GM12878 (cell line): ENCODE data around the gene TMCO6. TPM values are rescaled to one million over a fixed set of nuclear protein-coding genes. Genes with fewer than 3 reads are reported as not detected.

Source experiments
- CBX5 ChIP-seq: sonication (generic); IDR thresholded peaks from 2 replicates; pipeline ENCODE4 v1.6.1; 2016; ENCODE audit warnings: low read depth, moderate library complexity, mild to moderate bottlenecking, inconsistent platforms
- CHD1 ChIP-seq: IDR thresholded peaks from 2 replicates; pipeline ENCODE4 v1.6.1; 2012; ENCODE audit warnings: low read depth, low read length, improper control_type of control experiment
- CUX1 ChIP-seq: IDR thresholded peaks from 2 replicates; pipeline ENCODE4 v1.6.1; 2012; ENCODE audit warnings: improper control_type of control experiment, low read depth, low read length; ENCODE audit not compliant: insufficient replicate concordance
- ELK1 ChIP-seq: IDR thresholded peaks from 2 replicates; pipeline ENCODE4 v1.6.1; 2012; ENCODE audit warnings: low read depth, low read length, improper control_type of control experiment
- EP300 ChIP-seq, 2 experiments: fragments of 150-350 bp in 1 of 2; IDR thresholded peaks; 2 replicates each; pipeline ENCODE4 v1.6.1; 2011 to 2012; ENCODE audit warnings: low read depth in 2 of 2, low read length in 2 of 2, borderline replicate concordance in 1 of 2, improper control_type of control experiment in 1 of 2, inconsistent platforms in 1 of 2; ENCODE audit not compliant: control insufficient read depth in 1 of 2
- HCFC1 ChIP-seq: fragments of 150-350 bp; IDR thresholded peaks from 2 replicates; pipeline ENCODE4 v1.6.1; 2014; ENCODE audit warnings: low read length
- IRF4 ChIP-seq: IDR thresholded peaks from 2 replicates; pipeline ENCODE4 v1.6.1; 2011; ENCODE audit warnings: low read depth, low read length
- KLF5 ChIP-seq: fragments of 450-650 bp; IDR thresholded peaks from 2 replicates; pipeline ENCODE4 v1.6.1; 2014; ENCODE audit warnings: mild to moderate bottlenecking; ENCODE audit not compliant: partially characterized antibody
- MEF2A ChIP-seq: IDR thresholded peaks from 2 replicates; pipeline ENCODE4 v1.6.1; 2011; ENCODE audit warnings: low read depth, mild to moderate bottlenecking, low read length, moderate library complexity; ENCODE audit not compliant: insufficient read depth
- MTA2 ChIP-seq: fragments of 450-650 bp; IDR thresholded peaks from 2 replicates; pipeline ENCODE4 v1.6.1; 2016; ENCODE audit warnings: low read depth, mild to moderate bottlenecking, moderate library complexity
- MTA3 ChIP-seq: IDR thresholded peaks from 2 replicates; pipeline ENCODE4 v1.6.1; 2012; ENCODE audit warnings: low read length, inconsistent platforms, borderline replicate concordance
- NFXL1 ChIP-seq: fragments of 450-650 bp; IDR thresholded peaks from 2 replicates; pipeline ENCODE4 v1.6.1; 2017; ENCODE audit warnings: antibody characterized with exemption, mild to moderate bottlenecking, borderline replicate concordance
- POLR2AphosphoS2 ChIP-seq: IDR thresholded peaks from 2 replicates; pipeline ENCODE4 v1.6.1; 2011; ENCODE audit warnings: low read depth, mild to moderate bottlenecking, low read length, improper control_type of control experiment, moderate library complexity
- POU2F2 ChIP-seq: IDR thresholded peaks from 3 replicates; pipeline ENCODE4 v1.6.1; 2011; ENCODE audit warnings: low read depth, mild to moderate bottlenecking, low read length, borderline replicate concordance
- RELA ChIP-seq: fragments of 450-650 bp; IDR thresholded peaks from 2 replicates; pipeline ENCODE4 v1.8.0; 2014; ENCODE audit warnings: borderline replicate concordance; ENCODE audit not compliant: partially characterized antibody
- RUNX3 ChIP-seq: IDR thresholded peaks from 2 replicates; pipeline ENCODE4 v1.6.1; 2012; ENCODE audit warnings: low read length, inconsistent platforms
- SREBF1 ChIP-seq: IDR thresholded peaks from 2 replicates; pipeline ENCODE4 v1.6.1; 2012; ENCODE audit warnings: mild to moderate bottlenecking, low read length
- STAT1 ChIP-seq: fragments of 450-650 bp; conservative IDR thresholded peaks from 2 replicates; pipeline ENCODE4 v1.6.1; 2014; ENCODE audit warnings: antibody characterized with exemption, mild to moderate bottlenecking
- TCF12 ChIP-seq: IDR thresholded peaks from 2 replicates; pipeline ENCODE4 v1.6.1; 2011; ENCODE audit warnings: low read depth, mild to moderate bottlenecking, low read length
- ZBTB4 ChIP-seq: fragments of 450-650 bp; formaldehyde crosslinking; IDR thresholded peaks from 2 replicates; pipeline ENCODE4 v1.4.0; 2022; ENCODE audit warnings: mild to moderate bottlenecking, moderate library complexity
- ZNF207 ChIP-seq: fragments of 450-650 bp; IDR thresholded peaks from 2 replicates; pipeline ENCODE4 v1.6.1; 2014; ENCODE audit warnings: antibody characterized with exemption, mild to moderate bottlenecking, borderline replicate concordance
- polyA plus RNA-seq, 11 experiments: library from polyadenylated mRNA; depleted of rRNA in 4 of 11; unstranded in 6 of 11; stranded (reverse) in 5 of 11; fragments of >200 nt; fragmentation: Nextera tagmentation in 4 of 11; fragmentation: Illumina TruSeq in 1 of 11; extraction: Ambion mirVana in 4 of 11; extraction: Trizol in 1 of 11; gene quantifications; 1 replicate in 1 of 11; 2 replicates in 10 of 11; pipeline versions ENCODE4 v1.2.1 to v1.2.3, GENCODE V29; 2011 to 2016; ENCODE audit warnings: inconsistent platforms in 2 of 11, missing spikeins in 2 of 11, low read depth in 1 of 11
- total RNA-seq, 4 experiments: library from RNA; depleted of rRNA in 3 of 4; stranded (reverse); fragments of >200 nt in 3 of 4; fragmentation: Illumina TruSeq in 1 of 4; extraction: Trizol in 1 of 4; gene quantifications; 2 replicates each; pipeline versions ENCODE4 v1.2.1 to v1.2.3, GENCODE V29; 2013 to 2021

Gene TMCO6
- total and polyA plus RNA-seq, 10 of the 15 experiments (the other 5 are each of a cell fraction or from before 2014, with no cell fraction given), result 4.1 to 21.6 (median 11.7) TPM

GRCh38 chr5:140664359-140665119, 25.3 kb downstream of the TMCO6 start, which contains the start of gene WDR55 (continued):
- TF ChIP-seq CUX1 (no peak), HCFC1 (peak; percentile 29; the same call in 1 of the 2 replicates), EP300 (IDR thresholded peaks at IDR 0.05; ENCODE audit: borderline replicate concordance in 1 of 2, control insufficient read depth in 1 of 2, low read depth in 2 of 2, low read length in 2 of 2) (peak in 1 of 2 experiments; percentile 3; a peak in 1 of 4 replicates), MEF2A (no peak), NFXL1 (no peak), TCF12 (peak; percentile 15; the same call in 1 of the 2 replicates), RELA (no peak), RUNX3 (peak; percentile 52; the same call in 1 of the 2 replicates), POLR2AphosphoS2 (peak; percentile 98), IRF4 (0 out of 2 replicates have a peak, but pooled peaks have one; percentile 10), STAT1 (peak; percentile 29; the same call in 1 of the 2 replicates), ZNF207 (0 out of 2 replicates have a peak, but pooled peaks have one; percentile 58), MTA3 (no peak; the same call in 1 of the 2 replicates), CHD1 (no peak), MTA2 (0 out of 2 replicates have a peak, but pooled peaks have one; percentile 30), SREBF1 (no peak), CBX5 (no peak), ELK1 (peak; percentile 77; the same call in 1 of the 2 replicates), KLF5 (peak; percentile 62), ZBTB4 (no peak), POU2F2 (no peak; the same call in 2 of the 3 replicates)
